ENCODE measurements around the gene SLC7A6OS.

The SLC7A6OS gene

GRCh38 chr16:68249371-68249770, 61.4 kb downstream of the SLC7A6OS start:
- DNase-seq = no peak
